Activated gamma-delta T cell treated with anti-CD3 and anti-CD28 coated beads, Interleukin-2, amount 50 U/mL, for 16 hours (primary cell): ENCODE data around the gene SPRR3.

Source experiments
- DNase-seq: peaks from one replicate; pipeline ENCODE4 v3.0.0-alpha.2; 2020; ENCODE audit warnings: low read depth

Gene SPRR3

GRCh38 chr1:153001382-153001781 is at the start of gene SPRR3:
SPRR3 (plus strand) TSS chr1:153001749; CDS start chr1:153003021, 1,272 bp downstream.
- no peak for DNase-seq

- no peak for DNase-seq
Measured at GRCh38 chr1:152953761-152954160, 47.8 kb upstream of the SPRR3 start.

GRCh38 chr1:152954436-152954835 is 47.1 kb upstream of the SPRR3 start:
- DNase-seq = no peak

- no peak for DNase-seq
Measured at GRCh38 chr1:152957561-152957960, 44.0 kb upstream of the SPRR3 start.

- no peak for DNase-seq
Measured at GRCh38 chr1:152959273-152959672, 42.3 kb upstream of the SPRR3 start.

- DNase-seq = no peak
Measured at GRCh38 chr1:152959801-152960451, 41.6 kb upstream of the SPRR3 start.

GRCh38 chr1:152960452-152961044 is 41.0 kb upstream of the SPRR3 start:
- no peak for DNase-seq

GRCh38 chr1:152961226-152961891 is 40.2 kb upstream of the SPRR3 start:
- DNase-seq = no peak

GRCh38 chr1:152962876-152963415 is 38.6 kb upstream of the SPRR3 start:
- DNase-seq = no peak

- DNase-seq = no peak
Measured at GRCh38 chr1:152964536-152964935, 37.0 kb upstream of the SPRR3 start.

- no peak for DNase-seq
Measured at GRCh38 chr1:152965853-152966252, 35.7 kb upstream of the SPRR3 start.

GRCh38 chr1:152967201-152967600 is 34.3 kb upstream of the SPRR3 start:
- no peak for DNase-seq

GRCh38 chr1:152968248-152968647 is 33.3 kb upstream of the SPRR3 start:
- DNase-seq = no peak

- DNase-seq = no peak
Measured at GRCh38 chr1:152969036-152969435, 32.5 kb upstream of the SPRR3 start.

GRCh38 chr1:152970495-152970894 is 31.1 kb upstream of the SPRR3 start, which contains the start of gene SPRR4:
SPRR4 (plus strand) TSS chr1:152970648; CDS start chr1:152971891, 1,243 bp downstream.
- DNase-seq = no peak

GRCh38 chr1:152972196-152972886 is 29.2 kb upstream of the SPRR3 start:
- DNase-seq = no peak

- DNase-seq = no peak
Measured at GRCh38 chr1:152976688-152977087, 24.9 kb upstream of the SPRR3 start.

- no peak for DNase-seq
Measured at GRCh38 chr1:152977614-152978013, 23.9 kb upstream of the SPRR3 start.

- DNase-seq = no peak
Measured at GRCh38 chr1:152980676-152981075, 20.9 kb upstream of the SPRR3 start.

- DNase-seq = no peak
Measured at GRCh38 chr1:152981146-152981871, 20.2 kb upstream of the SPRR3 start.

- no peak for DNase-seq
Measured at GRCh38 chr1:152982076-152982475, 19.5 kb upstream of the SPRR3 start.

GRCh38 chr1:152983234-152983633 is 18.3 kb upstream of the SPRR3 start:
- no peak for DNase-seq
